CD14-positive monocyte (primary cell): ENCODE measurements around the gene MBD1. TPM values are rescaled to one million over a fixed set of nuclear protein-coding genes. Genes with fewer than 3 reads are reported as not detected.
"Not testable (repeated sequence)": the region's sequence is repeated elsewhere in the genome, so short reads cannot be mapped to it uniquely, and the experiment has no call there.

Source experiments
- DNase-seq, 3 donors: peaks; one replicate each; pipeline ENCODE4 v3.0.0-alpha.2; 2011 to 2022
- H2AFZ ChIP-seq: 2 replicates; pipeline ENCODE4 v1.6.0; 2012; ENCODE audit warnings: mild to moderate bottlenecking, low read depth, low read length, inconsistent platforms; ENCODE audit not compliant: insufficient read depth, poor library complexity, severe bottlenecking
- H3K27ac ChIP-seq, 2 donors: 1 replicate in 1 of 2; 2 replicates in 1 of 2; pipeline ENCODE4 v1.5.1; 2012 to 2013; ENCODE audit warnings: low read length in 2 of 2, control low read depth in 1 of 2, inconsistent platforms in 1 of 2, low read depth in 1 of 2, mild to moderate bottlenecking in 1 of 2
- H3K27me3 ChIP-seq, 2 donors: one replicate each; pipeline versions ENCODE4 v1.6.0 to v1.6.1; 2011 to 2013; ENCODE audit warnings: low read length in 2 of 2; ENCODE audit not compliant: control insufficient read depth in 2 of 2, insufficient read depth in 2 of 2
- H3K36me3 ChIP-seq, 2 donors: replicated peaks in 1 of 2; 1 replicate in 1 of 2; 2 replicates in 1 of 2; pipeline versions ENCODE4 v1.5.1 to v1.6.1; 2012 to 2013; ENCODE audit warnings: low read length in 2 of 2, control low read depth in 1 of 2, inconsistent platforms in 1 of 2, mild to moderate bottlenecking in 1 of 2; ENCODE audit not compliant: insufficient read depth in 2 of 2, control insufficient read depth in 1 of 2
- H3K4me1 ChIP-seq, 2 donors: 1 replicate in 1 of 2; 2 replicates in 1 of 2; pipeline versions ENCODE4 v1.5.1 to v1.6.1; 2012 to 2013; ENCODE audit warnings: low read length in 2 of 2, control low read depth in 1 of 2, inconsistent platforms in 1 of 2, mild to moderate bottlenecking in 1 of 2, moderate library complexity in 1 of 2; ENCODE audit not compliant: insufficient read depth in 2 of 2, control insufficient read depth in 1 of 2
- H3K4me2 ChIP-seq: replicated peaks from 2 replicates; pipeline ENCODE3; 2012; ENCODE audit warnings: low read length, moderate library complexity, mild to moderate bottlenecking; ENCODE audit not compliant: poor library complexity, severe bottlenecking; ENCODE audit errors: extremely low read depth
- H3K4me3 ChIP-seq, 3 experiments: fragments of 200-600 bp in 1 of 3; sonication (generic) in 1 of 3; replicated peaks in 1 of 3; 1 replicate in 2 of 3; 2 replicates in 1 of 3; pipeline ENCODE4 v1.5.1; 2011 to 2013; ENCODE audit warnings: low read length in 3 of 3, mild to moderate bottlenecking in 3 of 3, control low read depth in 2 of 3, low read depth in 2 of 3, inconsistent platforms in 1 of 3, moderate library complexity in 1 of 3
- H3K79me2 ChIP-seq: 2 replicates; pipeline ENCODE4 v1.6.0; 2012; ENCODE audit warnings: mild to moderate bottlenecking, control low read depth, inconsistent platforms, low read length, moderate library complexity; ENCODE audit not compliant: insufficient read depth
- H3K9ac ChIP-seq: 2 replicates; pipeline ENCODE4 v1.6.0; 2017; ENCODE audit warnings: low read length, mild to moderate bottlenecking; ENCODE audit not compliant: insufficient read depth, poor library complexity, severe bottlenecking
- H3K9me3 ChIP-seq, 2 donors: replicated peaks in 1 of 2; 1 replicate in 1 of 2; 2 replicates in 1 of 2; pipeline versions ENCODE4 v1.5.1 to v1.6.1; 2012 to 2013; ENCODE audit warnings: low read length in 2 of 2, control low read depth in 1 of 2; ENCODE audit not compliant: control insufficient read depth in 1 of 2, insufficient read depth in 1 of 2
- H4K20me1 ChIP-seq: 2 replicates; pipeline ENCODE4 v1.6.0; 2012; ENCODE audit warnings: mild to moderate bottlenecking, low read length, control low read depth, moderate library complexity; ENCODE audit not compliant: insufficient read depth
- H3K27ac Mint-ChIP-seq, 7 donors: one replicate each; pipeline ENCODE4 v1.8.0; 2020; ENCODE audit warnings: mild to moderate bottlenecking in 7 of 7, mixed read lengths in 7 of 7, moderate library complexity in 6 of 7, inconsistent platforms in 2 of 7
- H3K27me3 Mint-ChIP-seq, 3 donors: one replicate each; pipeline ENCODE4 v1.8.0; 2021 to 2022; ENCODE audit warnings: low read depth in 3 of 3, mild to moderate bottlenecking in 3 of 3, mixed read lengths in 3 of 3, moderate library complexity in 3 of 3, inconsistent platforms in 1 of 3
- H3K36me3 Mint-ChIP-seq, 2 donors: one replicate each; pipeline ENCODE4 v1.8.0; 2020; ENCODE audit warnings: mixed read lengths in 2 of 2, inconsistent platforms in 1 of 2, mild to moderate bottlenecking in 1 of 2
- H3K4me1 Mint-ChIP-seq: one replicate; pipeline ENCODE4 v1.8.0; 2020; ENCODE audit warnings: mild to moderate bottlenecking, mixed read lengths
- H3K4me3 Mint-ChIP-seq, 2 donors: one replicate each; pipeline ENCODE4 v1.8.0; 2020; ENCODE audit warnings: mild to moderate bottlenecking in 2 of 2, mixed read lengths in 2 of 2, moderate library complexity in 1 of 2
- H3K9me3 Mint-ChIP-seq, 7 donors: one replicate each; pipeline ENCODE4 v1.8.0; 2020 to 2022; ENCODE audit warnings: mixed read lengths in 7 of 7, mild to moderate bottlenecking in 6 of 7, moderate library complexity in 6 of 7, inconsistent platforms in 2 of 7
- CTCF ChIP-seq: fragments of 200-600 bp; IDR thresholded peaks from one replicate; pipeline ENCODE4 v1.8.0; 2022; ENCODE audit warnings: antibody characterized with exemption, mild to moderate bottlenecking
- WGBS: methylation state at CpG from one replicate; pipeline ENCODE4 v1.1.5; 2013; ENCODE audit warnings: missing lambda C conversion rate; ENCODE audit not compliant: insufficient coverage; 5-methylcytosine and 5-hydroxymethylcytosine counted together
- intact Hi-C, 2 donors: fragments of 100-400 bp; cut with micrococcal nuclease; formaldehyde crosslinking; loops; one replicate each; pipeline versions ENCODE4 v1.15.0 to v1.15.1; 2023
- polyA plus RNA-seq, 3 donors: library from polyadenylated mRNA; depleted of rRNA in 1 of 3; unstranded in 2 of 3; stranded (reverse) in 1 of 3; fragments of 300-500 nt in 2 of 3; fragments of >200 nt in 1 of 3; fragmentation: Illumina TruSeq in 2 of 3; gene quantifications; 1 replicate in 2 of 3; 2 replicates in 1 of 3; pipeline ENCODE4 v1.2.3, GENCODE V29; 2012 to 2021
- small RNA-seq: library from RNA; depleted of rRNA; stranded (forward); fragments of <200 nt; gene quantifications from one replicate; pipeline ENCODE3, GENCODE V24; 2012; ENCODE audit warnings: low read depth; ENCODE audit not compliant: insufficient read length

Gene MBD1
- polyA plus RNA-seq, 3 donors: 13.2 to 88.6 (median 17.4) TPM

- peaks cover 0 to 4% (median 0%) of the 10 kb centered on the region in 7 donors for H3K9me3 Mint-ChIP-seq
- Histone ChIP-seq H4K20me1 (no peaks in the 10 kb centered on the region), H3K4me1 (no peaks in the 10 kb centered on the region), H3K27me3 (no peaks in the 10 kb centered on the region), H3K27ac (no peak overlapping the region), H2AFZ (no peak overlapping the region), H3K36me3 (no peaks in the 10 kb centered on the region), H3K9me3 (no peaks in the 10 kb centered on the region), H3K79me2 (no peaks in the 10 kb centered on the region), H3K9ac (no peak overlapping the region), H3K4me3 (no peak overlapping the region), H3K4me2 (no peak overlapping the region)
- WGBS: 77% methylated on average over 3 of the region's 4 CpGs
- no peaks in the 10 kb centered on the region for H3K4me1 Mint-ChIP-seq
- no peak for TF ChIP-seq CTCF
- H3K36me3 Mint-ChIP-seq: no peaks in the 10 kb centered on the region
- H3K4me3 Mint-ChIP-seq: no peak overlapping the region
- H3K27me3 Mint-ChIP-seq: peaks cover 8 to 22% (median 10%) of the 10 kb centered on the region in 3 donors
- intact Hi-C loops: no loop called here
- H3K27ac Mint-ChIP-seq: no peak overlapping the region
- no peak for DNase-seq
Observed at GRCh38 chr18:50231621-50232020, 49.7 kb downstream of the MBD1 start.

GRCh38 chr18:50220249-50220648 lies 61.1 kb downstream of the MBD1 start:
- H3K27me3 ChIP-seq, H3K4me2 ChIP-seq, H3K9ac ChIP-seq, H2AFZ ChIP-seq, DNase-seq, intact Hi-C loops, H3K4me1 ChIP-seq, H3K4me1 Mint-ChIP-seq, H3K36me3 Mint-ChIP-seq, H3K27ac ChIP-seq, H3K36me3 ChIP-seq, H4K20me1 ChIP-seq, H3K4me3 ChIP-seq, H3K79me2 ChIP-seq, H3K4me3 Mint-ChIP-seq: not testable (repeated sequence)
- peaks cover 11 to 18% of the 10 kb centered on the region in 2 donors for H3K9me3 ChIP-seq
- Mint-ChIP-seq H3K27ac (peak overlapping the region in 1 of 7 donors; percentile 52), H3K9me3 (peaks cover 7 to 24% (median 15%) of the 10 kb centered on the region in 7 donors), H3K27me3 (peaks cover 4 to 14% (median 8%) of the 10 kb centered on the region in 3 donors)
- WGBS: 100% methylated on average over 2 of the region's 4 CpGs

Small RNAs within 50 kb of the gene (small RNA-seq; reads per million reads assigned to genes)
- gene RNA5SP458: not detected

Other genes starting within 250 kb of the MBD1 start
- gene MYO5B, start 86.4 kb downstream of the MBD1 start, polyA plus RNA-seq: under 1 TPM in 1 of 3 donors, not detected in 2; 0.04 TPM
- under 1 TPM in 2 of 3 donors, not detected in 1; 0.08 to 0.14 TPM for gene CFAP53, start 15.0 kb downstream of the MBD1 start, polyA plus RNA-seq
- gene CXXC1, start 6.2 kb upstream of the MBD1 start, polyA plus RNA-seq: 100 to 1,000 TPM in 1 of 3 donors, 10 to 100 TPM in 2; 30.9 to 227 (median 33.4) TPM
- gene SKA1, start 93.5 kb upstream of the MBD1 start, polyA plus RNA-seq: under 1 TPM in 1 of 3 donors, not detected in 2; 0.17 TPM